Measurements from ENCODE around the gene TNFRSF4. TPM values are rescaled to one million over a fixed set of nuclear protein-coding genes. Genes with fewer than 3 reads are reported as not detected.
A peak's percentile ranks its signal among the peaks of the same experiment; 100 is the strongest.

The TNFRSF4 gene
- polyA plus RNA-seq, 2 of the 4 experiments (the other 2 are of a cell fraction), result not detected

DNA sequence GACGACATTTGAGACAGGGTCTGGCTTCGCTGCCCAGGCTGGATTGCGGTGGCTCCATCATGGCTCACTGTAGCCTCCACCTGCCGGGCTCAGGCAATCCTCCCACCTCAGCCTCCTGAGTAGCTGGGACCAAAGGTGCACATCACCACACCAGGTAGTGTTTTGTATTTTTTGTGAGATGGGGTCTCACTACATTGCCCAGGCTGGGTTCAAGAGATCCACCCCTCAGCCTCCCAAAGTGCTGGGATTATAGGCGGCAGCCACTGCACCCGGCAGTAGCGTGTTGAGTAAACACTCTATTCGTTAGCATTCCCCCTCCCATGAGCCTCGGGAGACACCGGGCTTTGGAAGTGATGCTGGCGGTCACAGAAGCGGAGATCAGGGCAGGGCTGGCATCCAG, 39.4 kb upstream of the TNFRSF4 start:
- H3K4me2 ChIP-seq, result no peak overlapping the region
- no peak for DNase-seq (ENCODE audit: low read depth in 1 of 2, low spot score in 1 of 2)
- no peaks in the 10 kb centered on the region for H3K9me3 ChIP-seq
- H3K4me3 ChIP-seq, result no peak overlapping the region
- WGBS (ENCODE audit: missing lambda C conversion rate), result 96% methylated on average over 9 of the region's 12 CpGs
- ATAC-seq, result no peak
- TF ChIP-seq, protein P1, sequence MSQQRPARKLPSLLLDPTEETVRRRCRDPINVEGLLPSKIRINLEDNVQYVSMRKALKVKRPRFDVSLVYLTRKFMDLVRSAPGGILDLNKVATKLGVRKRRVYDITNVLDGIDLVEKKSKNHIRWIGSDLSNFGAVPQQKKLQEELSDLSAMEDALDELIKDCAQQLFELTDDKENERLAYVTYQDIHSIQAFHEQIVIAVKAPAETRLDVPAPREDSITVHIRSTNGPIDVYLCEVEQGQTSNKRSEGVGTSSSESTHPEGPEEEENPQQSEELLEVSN (IDR thresholded peaks at IDR 0.05; ENCODE audit: borderline replicate concordance, low read depth), result no peak
- TF ChIP-seq, protein P2, sequence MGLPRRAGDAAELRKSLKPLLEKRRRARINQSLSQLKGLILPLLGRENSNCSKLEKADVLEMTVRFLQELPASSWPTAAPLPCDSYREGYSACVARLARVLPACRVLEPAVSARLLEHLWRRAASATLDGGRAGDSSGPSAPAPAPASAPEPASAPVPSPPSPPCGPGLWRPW (IDR thresholded peaks at IDR 0.05), result no peak
- TF ChIP-seq CBX8 (IDR thresholded peaks at IDR 0.05) (no peak), MYC (IDR thresholded peaks at IDR 0.05; ENCODE audit: borderline replicate concordance, low read length) (no peak), HOXA7 (CRISPR knock-in tag; IDR thresholded peaks at IDR 0.05) (no peak), RCOR1 (IDR thresholded peaks at IDR 0.05; ENCODE audit: low read depth, low read length) (no peak), HOXB5 (CRISPR knock-in tag; IDR thresholded peaks at IDR 0.05) (no peak), POLR2AphosphoS2 (conservative IDR thresholded peaks at IDR 0.05; ENCODE audit: low read length) (no peak), JUN (IDR thresholded peaks at IDR 0.05) (no peak), ZNF302 (CRISPR knock-in tag; IDR thresholded peaks at IDR 0.05) (no peak), ESRRA (IDR thresholded peaks at IDR 0.05; ENCODE audit: borderline replicate concordance, low read length) (no peak), MAFK (IDR thresholded peaks at IDR 0.05; ENCODE audit: partially characterized antibody) (no peak)
- TF ChIP-seq, protein P3, sequence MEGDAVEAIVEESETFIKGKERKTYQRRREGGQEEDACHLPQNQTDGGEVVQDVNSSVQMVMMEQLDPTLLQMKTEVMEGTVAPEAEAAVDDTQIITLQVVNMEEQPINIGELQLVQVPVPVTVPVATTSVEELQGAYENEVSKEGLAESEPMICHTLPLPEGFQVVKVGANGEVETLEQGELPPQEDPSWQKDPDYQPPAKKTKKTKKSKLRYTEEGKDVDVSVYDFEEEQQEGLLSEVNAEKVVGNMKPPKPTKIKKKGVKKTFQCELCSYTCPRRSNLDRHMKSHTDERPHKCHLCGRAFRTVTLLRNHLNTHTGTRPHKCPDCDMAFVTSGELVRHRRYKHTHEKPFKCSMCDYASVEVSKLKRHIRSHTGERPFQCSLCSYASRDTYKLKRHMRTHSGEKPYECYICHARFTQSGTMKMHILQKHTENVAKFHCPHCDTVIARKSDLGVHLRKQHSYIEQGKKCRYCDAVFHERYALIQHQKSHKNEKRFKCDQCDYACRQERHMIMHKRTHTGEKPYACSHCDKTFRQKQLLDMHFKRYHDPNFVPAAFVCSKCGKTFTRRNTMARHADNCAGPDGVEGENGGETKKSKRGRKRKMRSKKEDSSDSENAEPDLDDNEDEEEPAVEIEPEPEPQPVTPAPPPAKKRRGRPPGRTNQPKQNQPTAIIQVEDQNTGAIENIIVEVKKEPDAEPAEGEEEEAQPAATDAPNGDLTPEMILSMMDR (IDR thresholded peaks at IDR 0.05), result no peak
- no peak overlapping the region for H3K27ac ChIP-seq
- CTCF ChIA-PET, result no interaction called here
- H3K4me1 ChIP-seq, result no peaks in the 10 kb centered on the region
- POLR2A ChIA-PET, result no interaction called here
- FAIRE-seq, result no peak

DNA sequence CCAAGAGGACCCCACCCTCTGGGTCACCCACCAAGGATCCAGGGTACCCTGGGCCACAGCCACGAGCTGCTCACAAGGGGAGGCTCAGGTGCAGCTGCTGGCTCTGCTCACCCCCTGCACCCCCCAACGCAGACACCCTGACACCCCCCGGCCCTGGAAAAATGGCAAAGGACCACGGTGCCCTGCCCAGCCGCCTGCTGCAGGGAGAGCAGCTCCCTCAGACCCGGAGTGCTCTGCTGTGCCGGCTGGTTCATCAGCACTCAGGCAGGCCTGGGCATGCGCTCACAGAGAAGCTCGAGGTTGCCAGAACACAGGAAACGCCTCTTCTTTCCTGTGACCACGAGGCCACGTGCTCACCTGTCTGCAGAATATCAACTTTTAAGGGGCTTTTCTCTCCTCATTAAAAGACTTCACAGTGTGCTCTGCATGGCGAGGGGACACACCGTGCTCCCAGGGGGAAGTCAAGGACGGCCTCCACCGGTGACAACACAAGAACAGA, 36.9 kb upstream of the TNFRSF4 start:
- ChIA-PET CTCF (interaction anchor here (0.6 to 3.7 kb wide), 7 partner anchors 10 to 309 kb away, joined by 3 to 34 read pairs (median 3); no protein-coding TSS in a partner anchor), POLR2A (no interaction called here)
- TF ChIP-seq TFCP2L1 (CRISPR knock-in tag; IDR thresholded peaks at IDR 0.05) (no peak), FOSL2 (IDR thresholded peaks at IDR 0.05) (no peak), FOSL2 (CRISPR knock-in tag; IDR thresholded peaks at IDR 0.05) (no peak), ZSCAN20 (CRISPR knock-in tag; IDR thresholded peaks at IDR 0.05) (no peak), ESRRA (IDR thresholded peaks at IDR 0.05; ENCODE audit: borderline replicate concordance, low read length) (no peak), CHD2 (IDR thresholded peaks at IDR 0.05; ENCODE audit: low read length, partially characterized antibody) (no peak), EP300 (IDR thresholded peaks at IDR 0.05) (no peak), FOSB (CRISPR knock-in tag; IDR thresholded peaks at IDR 0.05) (no peak), SMC3 (IDR thresholded peaks at IDR 0.05) (no peak), CBX8 (IDR thresholded peaks at IDR 0.05) (no peak), KDM5A (IDR thresholded peaks at IDR 0.05) (no peak), EHF (CRISPR knock-in tag; IDR thresholded peaks at IDR 0.05) (no peak), CEBPB (IDR thresholded peaks at IDR 0.05) (no peak), NPAS2 (CRISPR knock-in tag; IDR thresholded peaks at IDR 0.05; ENCODE audit: borderline replicate concordance) (no peak)
- TF ChIP-seq, protein P4, sequence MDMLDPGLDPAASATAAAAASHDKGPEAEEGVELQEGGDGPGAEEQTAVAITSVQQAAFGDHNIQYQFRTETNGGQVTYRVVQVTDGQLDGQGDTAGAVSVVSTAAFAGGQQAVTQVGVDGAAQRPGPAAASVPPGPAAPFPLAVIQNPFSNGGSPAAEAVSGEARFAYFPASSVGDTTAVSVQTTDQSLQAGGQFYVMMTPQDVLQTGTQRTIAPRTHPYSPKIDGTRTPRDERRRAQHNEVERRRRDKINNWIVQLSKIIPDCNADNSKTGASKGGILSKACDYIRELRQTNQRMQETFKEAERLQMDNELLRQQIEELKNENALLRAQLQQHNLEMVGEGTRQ (IDR thresholded peaks at IDR 0.05), result no peak
- TF ChIP-seq, protein P5, sequence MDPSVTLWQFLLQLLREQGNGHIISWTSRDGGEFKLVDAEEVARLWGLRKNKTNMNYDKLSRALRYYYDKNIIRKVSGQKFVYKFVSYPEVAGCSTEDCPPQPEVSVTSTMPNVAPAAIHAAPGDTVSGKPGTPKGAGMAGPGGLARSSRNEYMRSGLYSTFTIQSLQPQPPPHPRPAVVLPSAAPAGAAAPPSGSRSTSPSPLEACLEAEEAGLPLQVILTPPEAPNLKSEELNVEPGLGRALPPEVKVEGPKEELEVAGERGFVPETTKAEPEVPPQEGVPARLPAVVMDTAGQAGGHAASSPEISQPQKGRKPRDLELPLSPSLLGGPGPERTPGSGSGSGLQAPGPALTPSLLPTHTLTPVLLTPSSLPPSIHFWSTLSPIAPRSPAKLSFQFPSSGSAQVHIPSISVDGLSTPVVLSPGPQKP (IDR thresholded peaks at IDR 0.05; ENCODE audit: low read depth, low read length), result no peak
- TF ChIP-seq, protein P6, sequence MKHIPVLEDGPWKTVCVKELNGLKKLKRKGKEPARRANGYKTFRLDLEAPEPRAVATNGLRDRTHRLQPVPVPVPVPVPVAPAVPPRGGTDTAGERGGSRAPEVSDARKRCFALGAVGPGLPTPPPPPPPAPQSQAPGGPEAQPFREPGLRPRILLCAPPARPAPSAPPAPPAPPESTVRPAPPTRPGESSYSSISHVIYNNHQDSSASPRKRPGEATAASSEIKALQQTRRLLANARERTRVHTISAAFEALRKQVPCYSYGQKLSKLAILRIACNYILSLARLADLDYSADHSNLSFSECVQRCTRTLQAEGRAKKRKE (CRISPR knock-in tag; IDR thresholded peaks at IDR 0.05; ENCODE audit: low read depth), result no peak
- TF ChIP-seq, protein P1 (IDR thresholded peaks at IDR 0.05; ENCODE audit: borderline replicate concordance, low read depth), result no peak
- Histone ChIP-seq H3K4me1 (no peaks in the 10 kb centered on the region), H3K27ac (peak overlapping the region in 1 of 2 experiments; percentile 53; a peak in 2 of 6 replicates), H3K9me3 (no peaks in the 10 kb centered on the region), H3K4me2 (no peak overlapping the region), H3K4me3 (no peak overlapping the region)
- ATAC-seq (peak in 1 of 2 experiments; percentile 22; a peak in 2 of 6 replicates), DNase-seq (ENCODE audit: low read depth in 1 of 2, low spot score in 1 of 2) (no peak), FAIRE-seq (no peak)
- WGBS (ENCODE audit: missing lambda C conversion rate), result 99% methylated on average over 10 of the region's 16 CpGs

Measured in A549 (cell line).